ENCODE data around the gene CAMTA1. TPM values are rescaled to one million over a fixed set of nuclear protein-coding genes. Genes with fewer than 3 reads are reported as not detected.
"Not testable (repeated sequence)": the region's sequence is repeated elsewhere in the genome, so short reads cannot be mapped to it uniquely, and the experiment has no call there.

The CAMTA1 gene
- total RNA-seq, 1 donor from 2014 or later = 34.4 TPM

GRCh38 chr1:6782151-6782550, 3.1 kb upstream of the CAMTA1 start:
- no peak for ATAC-seq

DNA sequence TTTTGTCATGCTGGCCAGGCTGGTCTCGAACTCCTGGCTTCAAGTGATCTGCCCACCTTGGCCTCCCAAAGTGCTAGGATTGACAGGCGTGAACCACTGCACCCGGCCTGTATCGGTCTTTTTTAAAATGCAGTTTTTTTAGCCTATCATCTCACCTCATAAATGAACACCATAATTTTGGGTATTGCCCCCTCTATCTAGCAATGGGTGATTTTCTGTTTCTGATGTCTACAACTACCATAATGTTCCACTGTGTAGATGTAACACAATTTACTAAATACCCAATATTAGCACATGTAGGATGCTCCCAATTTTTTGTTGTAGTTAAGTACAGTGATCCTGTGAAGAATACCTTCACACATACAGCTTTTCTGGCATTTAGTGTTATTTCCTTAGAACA, 2.0 kb upstream of the CAMTA1 start:
- no peak for ATAC-seq

DNA sequence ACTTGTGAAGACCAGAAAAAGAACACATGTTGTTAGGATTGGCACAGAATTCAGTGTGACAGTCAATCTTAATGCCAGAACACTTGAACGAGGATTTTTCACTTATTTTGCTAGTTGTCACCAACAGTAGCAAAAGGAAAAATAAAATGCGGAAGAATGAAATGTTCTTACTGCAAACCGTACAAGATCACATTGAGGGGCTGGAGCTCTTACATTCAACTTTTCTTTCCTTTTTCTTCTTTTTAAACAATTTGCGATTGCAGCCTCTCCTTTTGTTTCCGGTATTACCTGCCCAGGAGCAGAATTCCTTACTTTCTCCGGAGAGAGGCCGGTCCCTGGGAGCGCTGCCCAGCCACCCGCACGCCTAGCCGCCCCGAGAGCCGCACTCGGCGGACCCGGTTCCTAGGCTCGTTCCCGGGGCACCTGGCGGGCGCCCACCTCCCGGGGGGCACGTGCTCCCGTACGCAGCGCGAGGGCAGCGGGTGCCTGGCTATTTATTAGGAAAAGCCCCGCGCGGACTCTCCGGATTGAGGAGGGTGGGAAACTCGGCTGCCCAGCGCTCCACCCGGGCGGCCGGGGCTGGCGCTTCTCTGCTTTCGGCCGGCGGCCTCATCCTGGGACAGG, 1.2 kb upstream of the CAMTA1 start:
- ATAC-seq = peak; percentile 0

DNA sequence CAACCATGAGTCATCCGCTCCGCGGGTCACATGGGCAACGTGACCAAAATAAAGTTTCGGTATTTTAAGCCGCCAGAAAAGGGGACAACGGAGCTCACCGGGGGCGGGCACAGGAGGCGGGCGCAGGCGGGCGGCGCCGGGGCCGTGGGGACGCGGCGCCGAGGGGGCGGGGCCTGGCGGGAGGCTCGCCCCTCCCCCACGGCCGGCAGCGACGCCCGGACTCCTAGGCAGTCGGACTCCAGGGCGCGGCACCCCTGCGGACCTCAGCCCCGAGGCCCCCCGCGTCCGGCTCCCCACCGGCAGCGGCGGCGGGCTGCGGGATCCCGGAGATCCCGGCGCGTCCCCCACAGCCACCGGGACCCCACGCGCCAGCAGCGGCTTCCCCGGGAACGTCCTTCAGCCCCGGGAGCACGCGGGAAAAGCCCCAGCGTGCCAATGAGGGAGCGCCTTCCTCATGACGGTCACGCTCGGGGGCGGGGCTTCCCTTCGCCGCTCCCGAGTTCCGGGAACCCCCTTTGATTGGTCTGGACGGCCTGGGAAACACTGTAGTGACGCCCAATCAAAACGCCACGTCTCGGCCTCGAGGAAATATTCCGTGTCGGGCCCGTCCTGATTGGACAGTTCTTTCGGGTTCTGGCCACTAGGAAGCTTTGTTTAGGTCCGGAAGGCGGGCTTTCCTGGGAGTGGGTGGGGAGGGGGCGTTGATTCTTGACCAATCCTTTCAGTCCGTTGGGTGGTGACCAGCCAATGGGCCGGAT, 515 bp upstream of the CAMTA1 start:
- ATAC-seq = peak; percentile 95

DNA sequence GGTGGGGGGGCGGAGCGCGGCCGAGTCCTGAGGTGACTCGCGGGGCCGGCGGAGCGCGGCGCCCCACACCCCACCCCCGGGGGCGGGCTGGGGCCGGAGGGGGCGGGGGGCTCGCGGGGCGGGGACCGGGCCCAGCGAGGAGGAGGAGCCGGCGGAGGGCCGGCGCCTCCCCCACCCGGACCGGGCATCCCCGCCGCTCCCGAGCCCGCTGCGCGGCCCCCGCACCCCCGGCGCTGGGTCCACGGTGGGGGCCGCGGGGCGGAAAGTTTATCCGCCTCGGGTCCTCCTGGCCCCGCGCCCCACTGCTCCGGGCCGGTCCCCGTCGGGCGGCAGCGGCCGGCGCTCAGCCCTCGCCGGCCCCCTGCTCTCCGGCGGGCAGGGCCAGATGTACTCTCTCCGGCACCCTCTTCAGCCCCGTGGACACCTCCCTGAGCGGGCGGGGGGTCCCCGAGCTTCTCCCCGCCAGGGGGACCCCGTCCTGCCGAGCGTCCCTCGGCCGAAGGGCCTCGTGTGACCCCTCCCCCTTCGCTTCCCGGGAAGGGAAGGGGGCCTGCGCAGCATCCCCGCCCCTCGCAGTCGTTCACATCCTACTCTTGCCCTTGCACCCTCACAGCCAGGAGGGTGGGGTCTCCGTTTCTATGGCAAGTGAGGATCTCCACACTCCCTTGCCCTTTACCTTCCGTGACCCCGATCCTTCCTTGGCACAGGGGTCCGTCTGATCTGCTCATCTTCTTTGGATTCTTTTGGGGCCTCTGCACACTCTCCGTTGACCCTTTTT, 663 bp downstream of the CAMTA1 start:
- ATAC-seq = no peak

DNA sequence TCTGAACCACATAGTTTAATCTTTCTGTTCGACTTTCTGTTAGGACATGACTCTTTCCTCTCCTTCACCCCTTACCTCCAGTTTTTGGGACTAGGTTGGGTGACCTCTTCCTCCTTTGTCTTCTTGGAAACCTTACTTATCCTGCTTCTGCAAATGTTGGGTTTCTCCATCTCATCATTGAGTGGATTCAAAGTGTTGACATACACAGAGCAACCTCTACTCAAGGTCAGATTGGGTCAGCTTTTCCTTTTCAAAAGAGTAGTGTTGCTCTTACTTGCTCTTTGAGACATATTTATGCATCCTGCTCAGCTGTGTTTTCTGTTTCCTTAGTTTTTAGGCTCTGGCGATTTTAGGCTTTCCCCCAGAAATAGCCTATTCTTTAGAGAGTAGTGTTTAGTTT, 3.7 kb downstream of the CAMTA1 start:
- no peak for ATAC-seq

DNA sequence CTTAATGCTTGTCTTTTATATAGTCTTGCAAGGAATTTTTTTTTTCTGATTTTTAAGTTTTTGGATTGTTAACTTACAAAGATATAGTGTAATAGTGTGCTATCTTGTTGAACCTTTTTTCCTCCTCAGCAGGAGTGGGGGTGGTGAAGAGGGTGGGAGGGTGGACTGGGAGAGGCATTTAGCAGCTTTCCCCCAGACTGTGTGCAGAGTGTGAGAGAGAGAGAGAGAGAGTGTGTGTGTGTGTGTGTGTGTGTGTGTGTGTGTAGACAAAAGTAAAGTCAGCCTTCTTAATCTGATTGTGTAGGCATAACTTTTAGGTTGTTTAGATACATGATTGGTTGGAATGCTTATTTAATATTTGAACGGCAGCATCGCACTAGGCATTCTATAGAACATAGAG, 4.9 kb downstream of the CAMTA1 start:
- no peak for ATAC-seq

- ATAC-seq = no peak
Observed at GRCh38 chr1:6794164-6794563, 8.9 kb downstream of the CAMTA1 start.

- ATAC-seq = no peak
Observed at GRCh38 chr1:6795203-6795602, 9.9 kb downstream of the CAMTA1 start.

DNA sequence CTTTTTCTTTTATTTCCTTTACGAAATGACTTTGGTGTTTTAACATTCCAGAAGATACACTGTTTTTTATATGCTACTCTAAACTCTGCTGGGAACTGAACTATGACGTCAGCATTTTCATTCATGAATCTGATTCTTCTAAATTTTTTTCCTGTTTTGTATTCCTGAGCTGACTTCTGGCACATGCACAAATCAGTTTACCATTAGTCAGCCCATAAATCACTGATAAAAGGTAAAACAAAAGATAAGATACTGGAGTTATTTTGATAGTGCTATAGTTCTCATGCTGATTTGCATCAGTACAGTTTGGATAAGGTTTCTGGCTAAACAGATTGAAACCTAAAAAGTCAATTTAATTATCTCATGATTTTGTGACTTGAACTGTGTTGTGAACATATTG, 10.4 kb downstream of the CAMTA1 start:
- ATAC-seq = no peak

GRCh38 chr1:6796095-6796494, 10.8 kb downstream of the CAMTA1 start:
- ATAC-seq = no peak

DNA sequence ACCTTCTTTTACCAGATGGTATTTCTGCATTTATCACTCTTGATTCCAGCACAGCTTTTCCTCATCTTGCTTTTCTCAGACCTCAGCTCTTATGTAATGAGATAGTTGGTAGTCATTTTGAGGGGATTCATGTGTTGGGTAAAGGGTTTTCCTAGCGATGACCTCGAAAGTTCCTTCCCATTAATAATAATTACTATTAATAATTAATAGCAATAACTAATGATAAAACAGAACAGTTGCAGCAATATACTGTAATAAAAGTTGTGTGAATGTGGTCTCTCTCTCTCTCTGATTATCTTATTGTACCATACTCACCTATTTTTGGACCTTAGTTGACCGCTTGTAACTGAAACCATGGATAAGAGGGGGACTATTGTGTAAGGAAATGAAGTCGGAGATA, 14.2 kb downstream of the CAMTA1 start:
- ATAC-seq = no peak

DNA sequence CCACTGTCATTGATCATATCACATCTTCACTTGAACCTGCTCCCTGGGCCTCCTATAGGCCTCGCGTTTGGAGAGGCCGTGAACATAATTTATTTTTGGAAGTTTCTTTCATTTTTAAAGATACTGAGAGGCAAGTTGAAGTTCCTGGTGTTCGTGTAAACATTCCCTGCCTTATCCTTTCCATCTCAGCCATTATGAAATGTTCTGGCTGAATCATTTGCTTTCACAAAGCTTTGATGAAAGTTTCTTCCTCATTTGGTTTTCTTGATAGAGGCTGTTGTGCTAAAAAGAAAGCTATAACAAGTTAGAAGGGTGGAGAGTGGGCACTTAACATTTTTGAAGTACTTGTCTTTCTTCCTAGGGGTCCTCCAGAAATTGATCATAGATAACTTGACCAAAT, 15.5 kb downstream of the CAMTA1 start:
- no peak for ATAC-seq

GRCh38 chr1:6801199-6801598, 15.9 kb downstream of the CAMTA1 start:
- no peak for ATAC-seq

DNA sequence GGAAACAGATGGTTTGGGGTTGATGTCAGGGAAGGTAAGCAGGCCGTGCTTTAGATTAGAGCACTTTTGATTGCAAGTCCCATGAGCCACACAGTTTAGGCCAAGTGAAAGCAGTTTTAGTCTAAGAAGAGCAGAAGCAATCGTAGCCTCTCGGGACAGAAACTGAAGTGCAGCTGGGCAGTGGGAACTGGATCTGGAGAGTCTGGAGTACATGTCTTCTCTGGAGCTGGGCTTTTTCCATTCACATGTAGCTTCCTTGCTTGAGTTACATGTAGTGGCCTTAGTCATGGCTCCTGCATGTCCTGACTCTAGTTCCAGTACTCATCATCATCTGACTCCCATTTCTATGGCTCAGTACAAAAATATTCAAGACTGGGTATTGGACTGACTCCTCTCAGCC, 16.7 kb downstream of the CAMTA1 start:
- peak; percentile 13 for ATAC-seq

DNA sequence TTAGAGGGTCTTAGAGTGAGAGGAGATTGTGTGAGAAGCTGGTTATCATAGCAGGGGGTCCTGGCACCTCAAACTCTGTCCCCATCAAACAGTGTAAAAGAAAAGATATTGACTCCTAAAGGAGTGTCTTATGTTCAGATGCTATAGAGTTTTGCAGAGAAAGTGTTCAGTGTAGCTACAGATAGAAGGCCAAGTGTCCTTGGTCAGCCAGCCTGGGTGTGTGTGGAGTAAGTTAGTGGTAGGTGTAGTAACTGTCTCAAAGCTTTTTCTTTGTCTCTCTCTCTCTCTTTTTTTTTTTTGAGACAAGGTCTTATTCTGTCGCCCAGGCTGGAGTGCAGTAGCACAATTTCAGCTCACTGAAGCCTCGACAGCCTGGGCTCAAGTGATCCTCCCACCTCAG, 17.2 kb downstream of the CAMTA1 start:
- ATAC-seq = no peak

DNA sequence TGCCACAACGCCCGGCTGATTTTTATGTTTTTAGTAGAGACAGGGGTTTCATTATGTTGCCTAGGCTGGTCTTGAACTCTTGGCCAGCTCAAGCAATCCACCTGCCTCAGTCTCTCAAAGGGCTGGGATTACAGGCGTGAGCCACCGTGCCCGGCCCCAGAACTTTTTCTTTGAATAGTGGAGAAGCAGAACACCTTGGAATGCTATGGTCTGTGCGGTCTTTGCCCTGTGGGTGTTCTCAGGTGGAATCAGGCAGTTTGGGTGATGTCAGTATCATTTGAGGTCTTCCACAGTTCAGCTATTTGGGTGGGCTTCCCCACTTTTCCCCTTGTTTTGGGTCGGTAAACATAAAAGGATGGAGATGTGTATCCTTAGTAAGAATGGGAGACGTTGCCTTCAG, 17.6 kb downstream of the CAMTA1 start:
- ATAC-seq = no peak

- ATAC-seq = no peak
Observed at GRCh38 chr1:6803357-6803756, 18.1 kb downstream of the CAMTA1 start.

- ATAC-seq = no peak
Observed at GRCh38 chr1:6805004-6805416, 19.8 kb downstream of the CAMTA1 start.

- no peak for ATAC-seq
Observed at GRCh38 chr1:6807782-6808181, 22.5 kb downstream of the CAMTA1 start.

GRCh38 chr1:6809461-6809860, 24.2 kb downstream of the CAMTA1 start:
- no peak for ATAC-seq

DNA sequence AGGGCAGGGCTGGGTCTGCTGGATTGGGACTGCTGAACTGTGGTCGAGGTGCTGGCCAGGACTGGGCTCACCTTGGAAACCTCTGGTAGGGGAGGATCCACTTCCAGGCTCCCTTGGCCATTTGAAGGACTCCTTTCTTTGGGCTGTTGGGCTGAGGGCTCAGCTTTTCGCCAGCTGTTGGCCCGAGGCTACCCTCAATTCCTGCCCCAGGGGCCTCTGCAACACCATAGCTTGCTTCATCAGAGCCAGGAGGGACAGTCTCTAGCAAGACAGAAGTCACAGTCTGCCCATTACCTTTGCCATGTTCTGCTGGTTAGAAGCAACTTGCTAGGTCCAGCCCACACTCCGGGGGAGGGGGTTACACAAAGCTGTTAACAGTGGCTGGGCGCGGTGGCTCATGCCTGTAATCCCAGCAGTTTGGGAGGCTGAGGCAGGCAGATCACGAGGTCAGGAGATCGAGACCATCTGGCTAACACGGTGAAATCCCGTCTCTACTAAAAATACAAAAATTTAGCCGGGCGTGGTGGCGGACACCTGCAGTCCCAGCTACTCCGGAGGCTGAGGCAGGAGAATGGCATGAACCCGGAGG, 25.0 kb downstream of the CAMTA1 start:
- not testable (repeated sequence) for ATAC-seq

DNA sequence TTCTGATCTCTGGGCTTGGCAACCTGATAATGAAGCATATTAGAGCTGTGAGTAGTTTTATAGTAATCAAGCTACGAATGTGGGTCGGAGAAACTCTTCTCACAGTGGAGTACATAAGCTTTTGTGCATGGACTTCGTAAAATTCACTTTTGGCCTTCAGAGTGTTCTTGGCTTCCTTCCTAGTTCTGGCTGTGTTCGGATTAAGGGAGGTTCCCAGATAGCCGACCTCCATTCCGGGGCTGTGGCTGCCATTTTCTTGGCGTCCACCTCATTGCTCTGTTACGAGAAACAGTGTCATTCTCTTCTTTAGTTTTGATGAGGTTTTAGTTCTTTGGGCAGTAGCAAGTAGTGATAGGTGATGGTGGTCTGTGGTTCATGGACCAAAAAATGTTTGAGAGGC, 26.3 kb downstream of the CAMTA1 start:
- ATAC-seq = no peak
